ENCODE results near the gene ZBTB20. TPM values are rescaled to one million over a fixed set of nuclear protein-coding genes. Genes with fewer than 3 reads are reported as not detected.

Gene ZBTB20
- total RNA-seq, 1 donor from 2014 or later = 91.2 TPM

- POLR2A ChIA-PET = interaction anchor here (0.8 to 7.0 kb wide), 13 partner anchors 8 to 297 kb away, joined by 3 to 47 read pairs (median 4); no protein-coding TSS in a partner anchor
- no peaks in the 10 kb centered on the region for H3K27me3 Mint-ChIP-seq
- peak; percentile 4 for ATAC-seq (ENCODE audit: low read depth)
- no peaks in the 10 kb centered on the region for H3K9me3 Mint-ChIP-seq
- intact Hi-C loops (cut with micrococcal nuclease) = loop anchor here (1.0 to 5.0 kb wide), 4 partner anchors 13 to 1331 kb away; no protein-coding TSS in a partner anchor
- H3K4me3 Mint-ChIP-seq = peak overlapping the region; percentile 83
- TF ChIP-seq CTCF (IDR thresholded peaks at IDR 0.05) = no peak
- CTCF ChIA-PET = interaction anchor here (0.7 to 1.7 kb wide), 5 partner anchors 32 to 607 kb away, joined by 3 to 7 read pairs (median 3); no protein-coding TSS in a partner anchor
- no peak for DNase-seq
- H3K4me1 Mint-ChIP-seq = peaks cover 54% of the 10 kb centered on the region
- peaks cover 5% of the 10 kb centered on the region for H3K36me3 Mint-ChIP-seq (ENCODE audit: low read depth)
- no peak overlapping the region for H3K27ac Mint-ChIP-seq
Observed at GRCh38 chr3:114451561-114452018, 695.5 kb downstream of the ZBTB20 start.

GRCh38 chr3:114451051-114451451 lies 696.0 kb downstream of the ZBTB20 start:
- ATAC-seq (ENCODE audit: low read depth) (peak; percentile 55), DNase-seq (no peak)
- peaks cover 60% of the 10 kb centered on the region for H3K4me1 Mint-ChIP-seq
- peak overlapping the region; percentile 83 for H3K4me3 Mint-ChIP-seq
- ChIA-PET CTCF (interaction anchor here (0.7 to 1.7 kb wide), 5 partner anchors 31 to 607 kb away, joined by 3 to 7 read pairs (median 3); no protein-coding TSS in a partner anchor), POLR2A (interaction anchor here (0.6 to 7.0 kb wide), 18 partner anchors 8 to 296 kb away, joined by 3 to 47 read pairs (median 4); no protein-coding TSS in a partner anchor)
- TF ChIP-seq CTCF (IDR thresholded peaks at IDR 0.05) = no peak
- H3K27me3 Mint-ChIP-seq = no peaks in the 10 kb centered on the region
- intact Hi-C loops (cut with micrococcal nuclease) = loop anchor here (1.0 to 5.0 kb wide), 4 partner anchors 14 to 1331 kb away; no protein-coding TSS in a partner anchor
- peaks cover 6% of the 10 kb centered on the region for H3K36me3 Mint-ChIP-seq (ENCODE audit: low read depth)
- H3K27ac Mint-ChIP-seq = no peak overlapping the region
- no peaks in the 10 kb centered on the region for H3K9me3 Mint-ChIP-seq

- ATAC-seq (ENCODE audit: low read depth) (peak; percentile 27), DNase-seq (no peak)
- intact Hi-C loops (cut with micrococcal nuclease) = loop anchor here (2.0 to 5.0 kb wide), 2 partner anchors 15 to 1332 kb away; no protein-coding TSS in a partner anchor
- Mint-ChIP-seq H3K27me3 (no peaks in the 10 kb centered on the region), H3K36me3 (ENCODE audit: low read depth) (peaks cover 6% of the 10 kb centered on the region), H3K27ac (peak overlapping the region; percentile 78), H3K4me1 (peaks cover 63% of the 10 kb centered on the region), H3K9me3 (no peaks in the 10 kb centered on the region), H3K4me3 (peak overlapping the region; percentile 66)
- ChIA-PET CTCF (interaction anchor here (1.0 to 1.7 kb wide), 4 partner anchors 9 to 135 kb away, joined by 3 read pairs; no protein-coding TSS in a partner anchor), POLR2A (interaction anchor here (0.6 to 3.1 kb wide), 13 partner anchors 9 to 1216 kb away, joined by 3 to 21 read pairs (median 4); no protein-coding TSS in a partner anchor)
- TF ChIP-seq CTCF (IDR thresholded peaks at IDR 0.05) = no peak
Observed at GRCh38 chr3:114450008-114450596, 697.0 kb downstream of the ZBTB20 start.

DNA sequence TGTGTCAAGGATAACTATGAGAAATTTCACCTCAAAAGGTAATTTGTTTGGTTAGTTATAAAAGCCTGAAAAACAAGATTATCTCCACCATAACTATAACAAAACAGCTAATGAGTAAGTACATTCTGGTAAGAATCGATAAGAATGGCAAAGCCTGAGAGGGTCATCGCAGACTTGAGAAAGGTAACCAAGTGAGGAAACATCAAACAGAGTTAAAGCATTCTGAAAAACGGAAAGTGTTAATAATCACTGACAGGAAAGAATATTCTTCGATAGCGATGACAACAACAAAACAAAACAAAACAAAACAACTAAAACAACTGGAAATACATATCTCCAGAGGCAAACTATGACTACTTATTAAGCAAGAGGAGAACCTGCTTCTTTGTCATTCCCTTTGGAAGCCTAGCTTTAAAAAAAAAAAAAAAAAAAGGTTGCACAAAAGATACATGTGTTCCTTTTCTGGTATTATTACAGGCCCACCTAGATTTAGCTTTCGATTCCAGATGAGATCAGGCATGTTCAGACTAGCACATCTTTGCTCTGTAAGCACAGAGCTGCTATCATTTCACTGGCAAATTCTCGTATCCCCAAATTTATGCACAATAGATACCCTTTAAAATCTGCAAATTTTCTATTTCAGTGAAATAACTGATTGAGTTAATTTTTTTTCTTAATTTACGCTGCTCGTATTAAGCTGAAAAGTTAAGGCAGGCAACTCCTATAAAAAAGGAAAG lies 697.6 kb downstream of the ZBTB20 start:
- H3K4me1 Mint-ChIP-seq = peaks cover 68% of the 10 kb centered on the region
- intact Hi-C loops (cut with micrococcal nuclease) = loop anchor here (2.0 to 5.0 kb wide), 2 partner anchors 15 to 1333 kb away; no protein-coding TSS in a partner anchor
- H3K36me3 Mint-ChIP-seq (ENCODE audit: low read depth) = peaks cover 6% of the 10 kb centered on the region
- ChIA-PET CTCF (interaction anchor here (0.9 to 1.4 kb wide), 4 partner anchors 9 to 226 kb away, joined by 3 read pairs; no protein-coding TSS in a partner anchor), POLR2A (interaction anchor here (0.6 to 3.1 kb wide), 14 partner anchors 10 to 1217 kb away, joined by 3 to 21 read pairs (median 4); partner anchors contain the start of genes CCDC191 and QTRT2)
- no peak for TF ChIP-seq CTCF (IDR thresholded peaks at IDR 0.05)
- no peak for ATAC-seq (ENCODE audit: low read depth)
- H3K27me3 Mint-ChIP-seq = no peaks in the 10 kb centered on the region
- DNase-seq = no peak
- peak overlapping the region; percentile 64 for H3K4me3 Mint-ChIP-seq
- H3K27ac Mint-ChIP-seq = peak overlapping the region; percentile 78
- H3K9me3 Mint-ChIP-seq = no peaks in the 10 kb centered on the region
